Measurements from ENCODE around the gene MTX2. TPM values are rescaled to one million over a fixed set of nuclear protein-coding genes. Genes with fewer than 3 reads are reported as not detected.

Gene MTX2
- total RNA-seq, 2 donors from 2014 or later = 34.1 to 42.3 TPM

GRCh38 chr2:176328149-176328548, 58.9 kb downstream of the MTX2 start:
- Histone ChIP-seq H3K36me3 (ENCODE audit: control insufficient read depth, insufficient read depth, low read length) (peaks cover 26% of the 10 kb centered on the region), H3K27ac (ENCODE audit: low read depth, low read length) (no peak overlapping the region), H3K9me3 (ENCODE audit: control insufficient read depth, low read length) (no peaks in the 10 kb centered on the region), H3K27me3 (ENCODE audit: control insufficient read depth, insufficient read depth, low read length, poor library complexity, severe bottlenecking) (no peaks in the 10 kb centered on the region), H3K4me3 (ENCODE audit: low read length) (no peak overlapping the region), H3K9ac (ENCODE audit: extremely low read depth, low read length, poor library complexity, severe bottlenecking) (no peak overlapping the region), H3K4me1 (ENCODE audit: control insufficient read depth, insufficient read depth, low read length) (peaks cover 7% of the 10 kb centered on the region)
- DNase-seq = no peak
- Mint-ChIP-seq H3K4me3 (no peak overlapping the region), H3K4me1 (peaks cover 21% of the 10 kb centered on the region), H3K9me3 (no peaks in the 10 kb centered on the region), H3K36me3 (ENCODE audit: low read depth) (peaks cover 12% of the 10 kb centered on the region), H3K27me3 (ENCODE audit: insufficient read depth) (no peaks in the 10 kb centered on the region), H3K27ac (no peak overlapping the region)
- no peak for TF ChIP-seq CTCF (conservative IDR thresholded peaks at IDR 0.05)
- 88% methylated on average over 2 of the region's 3 CpGs; no CpG with 5 or more reads in 1 of the 2 experiments for WGBS, 2 experiments (ENCODE audit: insufficient coverage in 1 of 2, insufficient read length in 1 of 2)

GRCh38 chr2:176330612-176331011, 61.4 kb downstream of the MTX2 start:
- H3K27me3 ChIP-seq (ENCODE audit: control insufficient read depth, insufficient read depth, low read length, poor library complexity, severe bottlenecking) = no peaks in the 10 kb centered on the region
- H3K4me3 Mint-ChIP-seq = no peak overlapping the region
- H3K4me1 ChIP-seq (ENCODE audit: control insufficient read depth, insufficient read depth, low read length) = no peaks in the 10 kb centered on the region
- no peaks in the 10 kb centered on the region for H3K27me3 Mint-ChIP-seq (ENCODE audit: insufficient read depth)
- H3K4me1 Mint-ChIP-seq = peaks cover 6% of the 10 kb centered on the region
- H3K27ac ChIP-seq (ENCODE audit: low read depth, low read length) = no peak overlapping the region
- WGBS, 2 experiments (ENCODE audit: insufficient coverage in 1 of 2, insufficient read length in 1 of 2) = no CpG with 5 or more reads among the region's 1 CpG
- TF ChIP-seq CTCF (conservative IDR thresholded peaks at IDR 0.05) = no peak
- no peak for DNase-seq
- H3K4me3 ChIP-seq (ENCODE audit: low read length) = no peak overlapping the region
- H3K9ac ChIP-seq (ENCODE audit: extremely low read depth, low read length, poor library complexity, severe bottlenecking) = no peak overlapping the region
- H3K27ac Mint-ChIP-seq = no peak overlapping the region
- no peaks in the 10 kb centered on the region for H3K9me3 ChIP-seq (ENCODE audit: control insufficient read depth, low read length)
- peaks cover 12% of the 10 kb centered on the region for H3K36me3 Mint-ChIP-seq (ENCODE audit: low read depth)
- no peaks in the 10 kb centered on the region for H3K9me3 Mint-ChIP-seq
- peaks cover 37% of the 10 kb centered on the region for H3K36me3 ChIP-seq (ENCODE audit: control insufficient read depth, insufficient read depth, low read length)

GRCh38 chr2:176331646-176332045, 62.4 kb downstream of the MTX2 start:
- Mint-ChIP-seq H3K36me3 (ENCODE audit: low read depth) (peaks cover 12% of the 10 kb centered on the region), H3K27ac (no peak overlapping the region), H3K4me3 (no peak overlapping the region), H3K4me1 (no peaks in the 10 kb centered on the region), H3K9me3 (no peaks in the 10 kb centered on the region), H3K27me3 (ENCODE audit: insufficient read depth) (no peaks in the 10 kb centered on the region)
- no peaks in the 10 kb centered on the region for H3K4me1 ChIP-seq (ENCODE audit: control insufficient read depth, insufficient read depth, low read length)
- no peak overlapping the region for H3K27ac ChIP-seq (ENCODE audit: low read depth, low read length)
- no peak overlapping the region for H3K9ac ChIP-seq (ENCODE audit: extremely low read depth, low read length, poor library complexity, severe bottlenecking)
- no peak overlapping the region for H3K4me3 ChIP-seq (ENCODE audit: low read length)
- no peak for TF ChIP-seq CTCF (conservative IDR thresholded peaks at IDR 0.05)
- H3K9me3 ChIP-seq (ENCODE audit: control insufficient read depth, low read length) = no peaks in the 10 kb centered on the region
- H3K27me3 ChIP-seq (ENCODE audit: control insufficient read depth, insufficient read depth, low read length, poor library complexity, severe bottlenecking) = no peaks in the 10 kb centered on the region
- WGBS, 2 experiments (ENCODE audit: insufficient coverage in 1 of 2, insufficient read length in 1 of 2) = 93% methylated on average over 1 of the region's 1 CpG; no CpG with 5 or more reads in 1 of the 2 experiments
- H3K36me3 ChIP-seq (ENCODE audit: control insufficient read depth, insufficient read depth, low read length) = peaks cover 37% of the 10 kb centered on the region
- DNase-seq = no peak

All from endodermal cell (in vitro differentiated cells).